HG02678 (cell line): ENCODE results near the gene TTC7B.

Experiments used
- ATAC-seq: cut with Tn5 transposase; IDR thresholded peaks from one replicate; pipeline ENCODE4 v1.9.1; 2021; ENCODE audit warnings: mild to moderate bottlenecking, moderate library complexity; ENCODE audit not compliant: unreplicated experiment

TTC7B gene

DNA sequence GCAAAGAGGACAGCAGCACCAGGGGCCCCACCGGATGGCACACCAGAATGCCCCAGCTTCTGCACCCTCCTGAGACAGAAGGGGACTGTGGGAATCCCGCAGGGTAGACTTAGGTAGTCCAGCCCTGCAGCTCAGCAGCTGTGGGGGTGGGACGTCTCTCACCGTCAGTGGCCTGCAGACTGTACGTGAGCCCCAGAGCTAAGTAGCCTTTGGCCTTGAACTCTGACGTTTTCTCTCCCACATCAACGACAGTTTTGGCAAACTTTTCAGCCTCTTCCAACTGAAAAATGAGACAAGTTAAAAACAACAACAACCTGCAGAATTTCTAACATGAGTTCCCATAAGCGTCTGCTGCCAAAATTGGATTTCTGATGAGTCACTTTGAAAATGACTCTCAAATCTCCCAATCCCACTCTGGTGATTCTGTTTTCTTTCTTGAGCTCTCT, 161.4 kb downstream of the TTC7B start:
- ATAC-seq, result no peak

DNA sequence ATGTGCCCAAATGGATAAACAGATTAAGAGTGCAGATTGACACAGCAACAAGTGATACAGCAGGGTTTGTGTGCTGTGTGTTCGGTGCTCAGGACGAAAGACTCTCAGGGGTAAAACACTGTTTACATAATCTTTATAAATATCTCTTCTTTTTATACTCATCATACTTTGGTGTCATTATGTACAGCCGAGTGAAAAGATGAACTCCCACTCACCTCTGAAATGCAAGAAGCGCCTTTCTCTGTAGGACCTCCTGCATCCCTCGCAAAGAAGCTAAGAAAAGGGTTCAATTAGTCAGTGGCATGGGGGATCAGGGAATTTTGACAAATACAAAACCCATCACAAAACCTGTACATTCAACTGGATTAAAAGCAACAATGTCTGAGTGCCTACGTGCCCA, 163.6 kb downstream of the TTC7B start:
- ATAC-seq, result no peak

DNA sequence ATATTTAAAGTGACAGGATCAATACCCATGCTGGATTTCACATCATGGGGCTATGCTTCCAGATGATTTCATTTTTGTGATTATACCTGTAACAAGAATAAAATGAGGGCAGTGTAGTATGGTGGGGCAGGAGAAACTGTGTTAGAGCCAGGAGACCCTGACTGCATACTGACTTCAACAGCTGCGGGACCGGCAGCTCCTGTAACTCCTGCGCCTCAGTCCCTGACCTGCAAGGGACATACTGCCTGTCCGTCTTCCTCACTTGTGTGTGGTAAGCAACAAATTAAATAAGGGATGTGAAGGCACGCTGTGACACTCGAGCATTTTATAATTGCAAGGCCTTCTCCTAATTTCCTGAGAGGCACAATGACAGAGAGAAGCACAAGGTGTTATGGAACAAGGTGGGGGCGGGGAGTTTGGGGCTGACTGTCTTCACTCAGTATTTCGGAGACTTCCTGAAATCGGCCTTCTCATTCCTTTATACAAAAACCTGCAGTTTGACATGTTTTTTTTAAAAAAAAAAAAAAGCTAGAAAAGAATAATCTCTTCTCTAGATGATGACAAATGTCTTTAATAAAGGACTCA, 164.2 kb downstream of the TTC7B start:
- ATAC-seq, result no peak

DNA sequence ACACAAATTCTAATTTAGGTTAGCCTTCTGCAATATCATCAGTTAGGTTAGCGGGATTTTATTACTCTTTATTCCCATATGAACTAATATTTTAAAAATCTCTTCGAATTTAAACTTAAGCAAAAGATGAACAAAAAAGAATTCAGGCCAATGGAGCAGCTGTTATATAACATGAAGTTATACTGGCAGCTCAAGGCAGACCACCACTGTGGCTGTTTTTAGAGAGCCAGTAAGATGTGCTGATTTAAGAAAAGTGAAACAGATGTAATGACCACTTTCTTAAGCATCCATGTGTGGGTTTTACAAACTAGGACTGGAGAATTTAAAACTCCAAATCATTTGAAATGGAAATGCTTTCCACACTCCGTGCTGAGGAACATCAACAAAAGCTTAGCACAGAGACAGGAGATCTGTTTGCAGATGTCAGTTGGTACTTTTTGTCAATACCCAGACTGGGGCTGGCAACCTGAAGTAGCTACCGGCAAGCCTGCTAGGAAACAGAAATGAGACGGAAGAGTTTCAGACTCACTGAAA, 164.9 kb downstream of the TTC7B start:
- ATAC-seq, result no peak

DNA sequence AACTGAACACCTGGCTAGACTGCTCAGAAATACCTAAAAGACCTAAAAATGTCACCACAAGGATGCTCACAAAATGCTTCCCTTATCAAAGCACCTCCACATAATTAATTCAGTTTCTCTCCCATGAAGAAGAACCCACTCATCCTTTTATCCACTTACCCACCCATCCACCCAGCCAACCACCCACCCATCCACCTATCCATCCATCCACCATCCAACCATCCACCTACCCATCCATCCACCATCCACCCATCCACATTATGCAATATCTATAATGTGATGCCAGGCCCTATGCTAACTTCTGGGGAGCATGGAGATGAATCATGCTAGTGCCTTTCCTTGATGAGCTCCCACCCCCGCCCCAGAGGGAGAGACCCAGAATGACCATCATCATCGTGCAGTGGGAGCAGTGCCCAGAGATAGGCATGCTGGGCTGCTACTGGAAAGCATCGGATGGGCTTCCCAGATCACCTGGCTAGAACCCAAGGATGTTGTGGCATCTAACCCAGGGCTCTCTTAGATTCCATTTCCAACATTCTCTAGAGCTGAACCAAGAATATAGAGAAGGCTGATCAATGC, 166.6 kb downstream of the TTC7B start:
- no peak for ATAC-seq

DNA sequence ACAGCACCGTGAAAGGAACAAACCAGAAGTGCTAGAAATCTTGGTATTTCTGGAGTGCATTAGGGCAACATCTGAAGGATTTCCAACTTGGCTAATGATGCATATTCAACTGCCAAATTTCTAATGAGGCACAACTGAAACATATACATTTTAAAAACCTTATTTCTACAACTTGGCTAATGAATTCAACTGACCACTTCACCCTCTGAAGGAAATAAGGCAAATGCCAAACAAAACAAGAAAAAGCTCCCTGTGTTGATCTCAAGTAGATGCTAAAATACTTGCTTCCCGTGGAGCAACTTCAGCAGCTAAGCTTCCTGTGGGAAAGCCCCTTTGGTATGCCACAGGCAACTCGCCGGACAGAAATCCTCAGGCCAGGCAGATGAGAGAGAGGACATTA, 167.1 kb downstream of the TTC7B start:
- ATAC-seq, result no peak

DNA sequence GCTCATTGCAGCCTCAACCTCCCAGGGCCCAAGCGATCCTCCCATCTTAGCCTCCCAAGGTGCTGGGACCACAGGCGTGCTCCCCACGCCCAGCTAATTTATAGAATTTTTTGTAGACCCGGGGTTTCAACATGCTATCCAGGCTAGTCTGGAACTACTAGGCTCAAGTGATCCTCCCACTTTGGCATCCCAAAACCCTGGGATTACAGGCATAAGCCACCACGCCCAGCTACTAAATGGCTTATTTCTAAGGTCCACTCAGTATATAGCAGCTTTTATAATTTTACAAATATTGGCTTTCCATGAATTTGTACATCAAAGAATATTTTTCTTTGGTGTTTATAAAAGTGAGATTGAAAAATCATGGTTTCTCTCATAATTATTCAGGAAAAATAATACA, 167.8 kb downstream of the TTC7B start:
- ATAC-seq, result no peak

DNA sequence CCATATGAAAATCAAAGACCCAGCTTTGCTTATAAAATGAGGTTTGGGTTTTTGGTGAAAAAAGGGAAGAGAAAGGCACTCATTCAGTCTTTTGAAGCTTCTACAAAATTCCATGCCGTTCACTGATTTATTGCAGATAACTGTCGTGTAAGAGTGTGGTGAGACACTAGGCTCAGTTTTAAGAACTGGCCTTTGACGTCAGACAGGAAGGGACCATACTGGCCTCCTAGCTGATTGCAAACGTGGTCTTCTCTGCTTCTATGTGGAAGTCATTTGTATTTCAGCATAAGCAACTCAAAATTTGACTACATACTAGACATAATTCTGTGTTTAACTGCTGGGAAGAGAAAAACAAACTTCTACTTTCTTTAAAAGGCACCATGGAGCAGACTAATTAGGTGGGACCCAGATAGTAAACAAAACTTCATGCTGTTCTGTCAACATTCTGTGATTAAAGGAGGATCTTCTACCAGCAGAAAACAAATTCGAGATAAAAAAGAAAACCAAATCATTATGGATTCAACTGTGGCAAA, 168.7 kb downstream of the TTC7B start:
- ATAC-seq, result no peak

DNA sequence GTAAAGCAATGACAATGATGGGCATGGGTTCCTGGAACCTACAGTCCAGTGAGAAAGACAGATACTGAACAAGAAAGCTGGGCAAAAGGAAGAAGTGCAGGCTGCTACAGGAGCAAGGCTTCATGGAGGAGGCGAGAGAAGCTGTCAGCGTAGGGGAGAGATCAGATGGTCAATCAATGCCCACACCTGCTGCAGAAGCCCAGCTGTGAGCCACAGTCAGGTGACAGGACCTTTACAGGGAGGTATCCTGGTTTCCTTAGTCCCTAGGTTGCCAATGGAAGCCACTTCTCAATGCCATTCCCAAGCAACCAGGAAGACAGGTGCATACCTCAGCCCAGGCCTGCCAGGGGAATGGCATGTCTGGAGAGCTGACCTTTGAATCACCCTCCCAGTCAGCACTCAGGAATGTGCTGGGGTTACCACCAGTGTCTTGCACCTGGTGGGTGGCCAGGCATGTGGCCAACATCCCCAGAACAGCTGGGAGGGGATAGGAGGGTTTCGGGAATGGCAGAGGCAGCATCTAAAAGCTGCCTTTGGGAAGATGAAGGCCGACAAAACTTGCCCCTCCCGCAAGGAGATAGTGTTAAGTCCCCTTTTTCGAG, 170.3 kb downstream of the TTC7B start:
- no peak for ATAC-seq

DNA sequence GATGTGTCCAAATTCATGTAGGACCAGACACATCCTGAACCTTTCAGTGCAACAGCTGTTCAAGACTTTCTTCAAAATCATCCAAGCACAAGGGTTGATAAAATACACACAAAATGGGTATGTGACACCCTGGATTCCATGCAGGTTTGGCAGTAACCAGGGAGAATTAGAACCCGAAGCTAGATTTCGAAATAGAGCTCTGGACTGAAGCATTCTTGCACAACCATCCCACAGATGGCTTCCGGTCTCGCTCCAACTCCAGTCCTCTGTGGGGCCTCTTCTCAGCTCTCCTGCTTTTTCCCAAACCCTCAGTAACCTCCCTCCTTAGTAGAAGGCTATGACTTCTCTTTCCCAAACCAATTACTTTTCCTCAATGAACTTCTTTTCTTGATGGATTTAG, 171.3 kb downstream of the TTC7B start:
- no peak for ATAC-seq

DNA sequence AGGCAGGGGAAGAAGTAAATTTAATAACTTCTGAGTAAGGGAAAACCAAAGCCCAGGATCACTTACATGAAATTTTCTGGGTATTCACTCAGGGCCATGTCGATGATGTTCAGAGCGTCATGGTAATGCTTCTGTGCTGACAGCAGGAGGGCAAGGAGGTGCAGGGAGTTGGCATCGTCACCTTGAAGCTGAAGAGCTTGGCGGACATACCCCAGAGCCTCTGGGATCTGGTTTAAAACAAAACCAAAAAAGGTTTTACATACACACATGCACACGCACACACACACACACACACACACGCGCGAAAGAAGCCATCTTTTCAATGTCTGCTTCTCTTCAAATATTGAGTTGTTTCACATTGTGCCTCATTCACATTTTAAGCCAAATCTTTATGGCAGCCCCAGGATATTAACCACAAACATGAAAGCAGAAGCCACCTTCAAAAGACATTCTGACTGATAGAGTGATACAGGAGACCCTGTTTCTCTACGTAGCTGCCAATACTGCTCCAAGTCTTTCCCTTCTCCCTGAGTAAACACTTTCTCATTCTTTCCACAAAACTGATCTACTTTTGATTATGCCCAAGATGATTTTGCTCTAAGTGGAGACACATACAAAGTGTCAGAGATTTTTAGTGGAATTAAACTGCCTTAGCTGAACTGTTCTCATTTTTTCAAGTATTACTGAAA, 172.1 kb downstream of the TTC7B start:
- no peak for ATAC-seq

DNA sequence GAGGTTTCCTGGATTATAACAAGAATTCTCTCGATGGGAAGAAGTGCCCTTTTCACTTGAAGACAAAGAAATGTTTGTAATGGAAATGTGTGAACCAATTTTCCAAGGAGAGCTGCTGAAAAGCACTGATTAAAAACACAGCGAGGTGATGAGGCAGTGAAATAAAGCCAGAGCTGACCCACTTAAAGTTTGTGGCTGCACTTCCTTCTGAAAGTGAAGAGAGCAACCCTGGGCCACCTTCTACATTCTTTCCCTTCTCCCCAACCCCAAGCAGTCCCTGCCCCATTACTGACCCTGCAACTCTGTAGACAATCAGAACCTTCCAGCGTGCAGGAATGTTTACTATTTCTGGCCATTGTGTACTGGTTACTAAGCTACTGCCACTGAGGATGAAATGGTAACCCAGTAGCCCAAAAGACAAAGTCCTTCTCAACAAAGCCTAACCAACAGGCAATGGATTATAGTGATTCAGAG, 173.9 kb downstream of the TTC7B start:
- ATAC-seq, result no peak

DNA sequence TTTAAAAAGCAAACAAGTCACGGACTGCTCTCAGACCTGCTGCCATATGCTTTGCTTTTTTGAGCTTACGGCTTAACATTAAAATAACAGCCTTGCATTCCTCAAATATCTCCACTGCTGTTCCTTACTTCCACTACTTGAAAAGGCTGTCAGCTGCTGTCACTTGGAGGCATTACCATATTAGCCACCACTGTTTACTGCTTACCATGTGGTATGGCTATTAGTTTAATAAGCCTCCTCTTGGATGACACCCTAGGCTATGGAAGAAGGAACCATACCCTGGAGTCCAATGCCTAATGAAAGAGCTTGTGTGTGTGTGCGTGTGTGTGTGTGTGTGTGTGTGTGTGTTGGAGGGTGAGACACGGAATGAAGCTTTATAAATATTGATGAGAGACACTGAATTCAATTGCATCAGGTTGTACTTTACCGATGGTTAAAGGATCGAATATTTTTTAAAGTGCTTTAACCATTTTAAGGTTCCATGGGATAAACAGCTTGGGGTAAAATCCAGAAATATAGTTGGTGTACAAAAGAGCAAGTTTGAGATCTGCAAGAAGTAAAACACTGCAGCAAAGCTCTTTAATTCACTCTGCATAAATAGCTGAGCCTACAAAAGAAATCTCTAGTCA, 174.5 kb downstream of the TTC7B start:
- ATAC-seq, result no peak

DNA sequence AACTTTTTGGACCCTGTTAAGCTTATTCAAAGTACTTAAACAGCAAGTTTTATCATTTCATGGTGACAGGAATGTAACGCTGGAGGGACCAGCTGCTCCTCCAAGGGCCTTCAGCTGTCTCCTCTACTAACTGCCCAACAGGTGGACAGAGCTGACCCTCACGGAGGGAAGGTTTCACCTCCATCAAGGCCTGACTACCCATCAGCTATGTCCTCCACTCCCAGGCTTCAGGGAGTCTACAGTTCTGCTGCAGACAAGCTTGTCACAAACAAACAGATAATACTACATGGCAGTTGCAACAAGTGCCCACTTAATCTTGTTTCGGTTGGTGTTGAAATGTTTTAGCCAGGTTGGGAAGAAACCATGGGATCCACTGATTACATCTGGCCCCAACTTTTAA, 175.1 kb downstream of the TTC7B start:
- no peak for ATAC-seq

DNA sequence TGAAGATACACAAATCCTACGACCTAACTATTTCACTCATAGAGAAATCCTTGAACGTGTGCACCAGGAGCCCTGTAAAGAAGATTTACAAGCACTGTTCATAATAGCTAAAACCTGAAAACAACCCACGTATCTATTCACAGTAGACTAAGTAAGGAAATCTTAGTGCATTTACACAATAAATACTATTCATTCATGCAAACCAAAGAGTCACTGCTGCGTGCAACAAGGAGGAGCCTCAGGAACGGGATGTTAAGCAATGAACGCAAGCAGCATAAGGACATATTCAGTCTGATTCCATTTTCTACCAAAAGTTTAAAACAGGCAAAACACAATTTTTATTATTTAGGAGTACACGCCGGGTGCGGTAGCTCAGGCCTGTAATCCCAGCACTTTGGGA, 176.6 kb downstream of the TTC7B start:
- no peak for ATAC-seq

DNA sequence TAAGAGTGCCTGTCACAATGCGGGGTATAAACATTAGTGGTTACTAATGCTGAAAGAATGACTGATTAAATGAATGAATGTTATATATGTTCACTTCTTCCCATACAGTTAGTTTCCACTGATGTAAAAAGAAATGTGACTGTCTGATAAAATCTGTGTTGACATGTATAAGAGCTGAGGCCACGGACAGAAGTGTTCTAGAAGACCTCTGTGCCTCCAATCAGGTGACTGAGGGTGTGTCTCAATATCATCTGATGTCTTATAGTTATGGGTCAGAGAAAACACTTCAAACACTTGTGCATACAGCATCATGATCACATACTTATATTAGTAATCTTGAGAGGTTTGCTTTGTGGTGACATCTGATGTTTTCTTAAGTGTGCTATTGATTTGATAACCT, 183.4 kb downstream of the TTC7B start:
- no peak for ATAC-seq

DNA sequence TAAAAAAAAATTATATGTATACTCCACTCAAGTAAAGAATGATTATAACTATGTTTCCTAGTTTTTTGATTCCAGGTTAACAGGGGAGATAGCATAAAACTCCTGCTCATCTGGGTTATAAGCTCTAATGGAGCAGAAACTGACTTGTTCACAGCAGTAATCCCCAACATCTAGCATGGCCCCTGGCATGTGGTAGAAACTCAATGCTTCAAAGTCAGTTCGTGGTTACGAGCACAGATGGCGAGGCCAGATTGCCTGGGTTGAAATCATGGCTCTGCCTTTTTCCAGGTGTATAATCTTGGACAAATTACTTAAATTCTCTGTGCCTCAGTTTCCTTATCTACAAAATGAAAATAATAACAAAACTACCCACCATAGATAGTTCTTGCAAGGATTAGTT, 183.8 kb downstream of the TTC7B start:
- ATAC-seq, result no peak

DNA sequence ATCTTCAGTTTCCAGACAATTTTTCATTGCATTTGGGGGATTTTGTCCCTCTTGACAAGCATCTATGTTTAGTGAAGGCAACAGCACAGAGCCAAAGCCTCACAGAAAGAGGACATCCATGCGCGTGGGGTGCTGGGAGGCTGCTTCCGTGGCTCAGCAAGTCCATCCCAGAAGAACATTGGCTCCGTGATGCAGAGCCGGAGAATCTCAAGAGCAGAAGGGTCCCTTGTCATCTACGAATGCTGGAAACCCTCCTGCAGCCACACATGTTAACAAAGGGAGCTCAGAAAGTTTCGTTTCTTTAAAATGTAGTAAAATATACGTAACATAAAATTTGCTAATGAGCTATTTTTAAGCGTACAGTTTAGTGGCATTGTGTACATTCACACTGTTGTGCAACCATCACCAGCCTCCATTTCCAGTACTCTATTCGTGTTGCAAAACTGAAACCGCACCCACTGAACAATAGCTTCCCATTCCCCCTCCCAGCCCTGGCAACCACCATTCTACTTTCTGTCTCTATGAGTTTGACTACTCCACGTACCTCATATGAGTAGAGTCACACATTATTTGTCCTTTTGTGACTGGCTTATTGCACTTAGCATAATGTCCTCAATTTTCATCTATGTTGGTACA, 185.9 kb downstream of the TTC7B start:
- no peak for ATAC-seq

DNA sequence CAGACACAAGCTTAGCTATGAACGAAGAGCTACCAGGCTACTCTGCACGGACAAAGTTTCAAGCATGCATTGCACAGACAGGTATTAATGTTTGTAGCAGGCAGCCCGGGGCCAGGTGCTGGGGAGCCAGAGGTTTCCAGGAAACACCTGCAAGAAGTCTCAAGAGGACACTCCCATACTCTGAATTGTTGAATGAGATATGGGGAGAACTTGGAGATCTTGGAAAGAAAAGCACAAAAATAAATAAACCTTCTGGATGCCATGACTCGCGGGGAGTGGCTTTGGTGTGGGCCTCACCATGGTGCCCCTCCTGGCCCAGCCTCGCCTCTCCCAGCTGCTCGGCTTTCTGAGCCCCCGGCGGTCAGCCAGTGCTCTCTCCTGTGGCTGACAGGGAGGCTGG, 186.8 kb downstream of the TTC7B start:
- no peak for ATAC-seq

DNA sequence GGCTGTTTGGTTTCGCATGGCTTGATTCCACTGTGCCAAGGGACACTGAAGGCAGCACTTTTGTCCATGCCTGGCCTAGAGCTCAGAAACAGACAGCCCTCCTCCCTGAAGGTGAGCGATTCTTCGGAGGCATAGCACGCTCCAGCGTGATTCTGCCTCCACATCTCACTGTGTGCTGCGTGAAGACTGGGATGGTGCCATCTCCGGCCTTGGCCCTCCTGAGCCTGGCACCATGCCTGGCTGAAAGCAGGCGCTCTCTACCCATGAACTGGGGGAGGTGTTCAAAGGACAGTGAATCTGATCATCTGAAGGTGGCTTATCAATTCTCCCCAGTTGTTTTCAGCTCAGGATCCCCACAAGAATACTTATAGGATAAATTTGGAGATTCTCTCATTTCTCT, 187.4 kb downstream of the TTC7B start:
- ATAC-seq, result no peak

DNA sequence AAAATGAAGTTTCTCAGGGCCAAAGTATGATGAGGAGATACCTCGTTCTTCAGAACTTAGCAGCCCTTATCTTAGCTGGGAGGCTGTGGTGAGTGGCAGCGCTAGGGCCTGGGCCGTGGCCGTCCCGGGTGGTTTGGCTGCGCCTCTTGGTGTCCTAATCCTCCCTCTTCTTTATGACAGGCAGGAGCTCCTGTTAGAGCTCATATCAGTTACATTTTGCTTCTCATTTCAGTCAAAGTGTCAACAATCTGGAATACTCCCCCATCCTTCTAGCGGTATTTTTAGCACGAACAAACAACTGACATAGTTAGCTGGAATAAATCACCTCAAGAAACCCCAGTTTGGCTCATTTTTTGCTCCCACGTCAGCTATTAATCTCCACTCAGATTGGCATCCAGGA, 188.8 kb downstream of the TTC7B start:
- no peak for ATAC-seq
